HEK293 (cell line): ENCODE data around the gene CRTC2.

Experiments used
- CTCF ChIA-PET: fragments of 350-600 bp; formaldehyde crosslinking; extraction: SDS; loops from one replicate; lab custom pipeline; 2021; ENCODE audit warnings: antibody characterized with exemption; lab: Yijun Ruan, JAX
- POLR2A ChIA-PET: fragments of 300-600 bp; formaldehyde crosslinking; extraction: SDS; loops from one replicate; lab custom pipeline; 2020; ENCODE audit warnings: antibody characterized with exemption, inconsistent platforms; lab: Yijun Ruan, JAX
- H3K27ac ChIP-seq: fragments of 200-500 bp; sonication (Bioruptor generic); 2 replicates; pipeline ENCODE4 v1.5.1; 2014; ENCODE audit warnings: low read depth, low read length, control low read depth, inconsistent platforms; ENCODE audit errors: extremely low read depth
- H3K36me3 ChIP-seq, 2 experiments: fragments of 200-500 bp in 1 of 2; sonication (Bioruptor generic) in 1 of 2; 1 replicate in 1 of 2; 2 replicates in 1 of 2; pipeline ENCODE4 v1.5.1; 2014 to 2017; ENCODE audit warnings: inconsistent platforms in 2 of 2, low read length in 2 of 2; ENCODE audit not compliant: control insufficient read depth in 2 of 2, insufficient read depth in 1 of 2
- H3K4me1 ChIP-seq: fragments of 200-500 bp; sonication (Bioruptor generic); 2 replicates; pipeline ENCODE4 v1.5.1; 2014; ENCODE audit warnings: mild to moderate bottlenecking, low read length, inconsistent platforms; ENCODE audit not compliant: control insufficient read depth, insufficient read depth
- H3K4me3 ChIP-seq: 2 replicates; pipeline ENCODE4 v1.5.1; 2011; ENCODE audit warnings: low read depth, mild to moderate bottlenecking, control low read depth, low read length, moderate library complexity
- H3K9me3 ChIP-seq: fragments of 200-500 bp; sonication (Bioruptor generic); 2 replicates; pipeline ENCODE4 v1.5.1; 2014; ENCODE audit warnings: low read depth, low read length, inconsistent platforms; ENCODE audit not compliant: control insufficient read depth, insufficient read depth
- BCL6B ChIP-seq: fragments of 450-650 bp; formaldehyde crosslinking; IDR thresholded peaks from 2 replicates; pipeline ENCODE4 v1.5.1; 2017; ENCODE audit warnings: missing biosample characterization, missing genetic modification characterization
- OVOL3 ChIP-seq: fragments of 450-650 bp; formaldehyde crosslinking; IDR thresholded peaks from 2 replicates; pipeline ENCODE4 v1.5.1; 2016; ENCODE audit warnings: missing biosample characterization, missing genetic modification characterization
- REPIN1 ChIP-seq: fragments of 450-650 bp; formaldehyde crosslinking; IDR thresholded peaks from 2 replicates; pipeline ENCODE4 v1.5.1; 2017; ENCODE audit warnings: missing biosample characterization, missing genetic modification characterization, low read depth
- SCRT1 ChIP-seq: fragments of 450-650 bp; formaldehyde crosslinking; IDR thresholded peaks from 2 replicates; pipeline ENCODE4 v1.5.1; 2016; ENCODE audit warnings: missing biosample characterization, missing genetic modification characterization, borderline replicate concordance
- SP3 ChIP-seq: fragments of 450-650 bp; formaldehyde crosslinking; IDR thresholded peaks from 2 replicates; pipeline ENCODE4 v1.5.1; 2016; ENCODE audit warnings: missing biosample characterization, missing genetic modification characterization
- ZBTB11 ChIP-seq: fragments of 450-650 bp; formaldehyde crosslinking; conservative IDR thresholded peaks from 2 replicates; pipeline ENCODE4 v1.5.1; 2016; ENCODE audit warnings: low read depth, missing biosample characterization, missing genetic modification characterization
- ZBTB8A ChIP-seq: fragments of 450-650 bp; formaldehyde crosslinking; IDR thresholded peaks from 2 replicates; pipeline ENCODE4 v1.5.1; 2016; ENCODE audit warnings: missing biosample characterization, missing genetic modification characterization
- ZNF112 ChIP-seq: fragments of 450-650 bp; formaldehyde crosslinking; IDR thresholded peaks from 2 replicates; pipeline ENCODE4 v1.5.0; 2017; ENCODE audit warnings: missing biosample characterization, missing genetic modification characterization
- ZNF155 ChIP-seq: fragments of 450-650 bp; formaldehyde crosslinking; IDR thresholded peaks from 2 replicates; pipeline ENCODE4 v1.5.1; 2016; ENCODE audit warnings: missing biosample characterization, missing genetic modification characterization
- ZNF16 ChIP-seq: fragments of 450-650 bp; formaldehyde crosslinking; IDR thresholded peaks from 2 replicates; pipeline ENCODE4 v1.5.1; 2016; ENCODE audit warnings: low read depth, missing biosample characterization, missing genetic modification characterization
- ZNF514 ChIP-seq: fragments of 450-650 bp; formaldehyde crosslinking; IDR thresholded peaks from 2 replicates; pipeline ENCODE4 v1.5.1; 2016; ENCODE audit warnings: missing biosample characterization, missing genetic modification characterization
- ZNF544 ChIP-seq: fragments of 450-650 bp; formaldehyde crosslinking; IDR thresholded peaks from 2 replicates; pipeline ENCODE4 v1.5.0; 2017; ENCODE audit warnings: missing biosample characterization, missing genetic modification characterization
- ZNF621 ChIP-seq: fragments of 450-650 bp; formaldehyde crosslinking; IDR thresholded peaks from 2 replicates; pipeline ENCODE4 v1.5.1; 2017; ENCODE audit warnings: missing biosample characterization, missing genetic modification characterization
- TF ChIP-seq, protein P1 (sequence below): fragments of 450-650 bp; formaldehyde crosslinking; IDR thresholded peaks from 2 replicates; pipeline ENCODE4 v1.5.1; 2017; ENCODE audit warnings: missing biosample characterization, missing genetic modification characterization
- TF ChIP-seq, protein P2 (sequence below): fragments of 450-650 bp; formaldehyde crosslinking; IDR thresholded peaks from 2 replicates; pipeline ENCODE4 v1.5.1; 2016; ENCODE audit warnings: missing biosample characterization, missing genetic modification characterization

The CRTC2 gene

GRCh38 chr1:153944005-153944826 lies 14.2 kb downstream of the CRTC2 start (continued):
- TF ChIP-seq ZNF544 (tag by site-specific recombination) (no peak), ZBTB8A (peak; percentile 33; the same call in 1 of the 2 replicates)
- TF ChIP-seq, protein P1, sequence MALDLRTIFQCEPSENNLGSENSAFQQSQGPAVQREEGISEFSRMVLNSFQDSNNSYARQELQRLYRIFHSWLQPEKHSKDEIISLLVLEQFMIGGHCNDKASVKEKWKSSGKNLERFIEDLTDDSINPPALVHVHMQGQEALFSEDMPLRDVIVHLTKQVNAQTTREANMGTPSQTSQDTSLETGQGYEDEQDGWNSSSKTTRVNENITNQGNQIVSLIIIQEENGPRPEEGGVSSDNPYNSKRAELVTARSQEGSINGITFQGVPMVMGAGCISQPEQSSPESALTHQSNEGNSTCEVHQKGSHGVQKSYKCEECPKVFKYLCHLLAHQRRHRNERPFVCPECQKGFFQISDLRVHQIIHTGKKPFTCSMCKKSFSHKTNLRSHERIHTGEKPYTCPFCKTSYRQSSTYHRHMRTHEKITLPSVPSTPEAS (tag by site-specific recombination) = no peak

DNA sequence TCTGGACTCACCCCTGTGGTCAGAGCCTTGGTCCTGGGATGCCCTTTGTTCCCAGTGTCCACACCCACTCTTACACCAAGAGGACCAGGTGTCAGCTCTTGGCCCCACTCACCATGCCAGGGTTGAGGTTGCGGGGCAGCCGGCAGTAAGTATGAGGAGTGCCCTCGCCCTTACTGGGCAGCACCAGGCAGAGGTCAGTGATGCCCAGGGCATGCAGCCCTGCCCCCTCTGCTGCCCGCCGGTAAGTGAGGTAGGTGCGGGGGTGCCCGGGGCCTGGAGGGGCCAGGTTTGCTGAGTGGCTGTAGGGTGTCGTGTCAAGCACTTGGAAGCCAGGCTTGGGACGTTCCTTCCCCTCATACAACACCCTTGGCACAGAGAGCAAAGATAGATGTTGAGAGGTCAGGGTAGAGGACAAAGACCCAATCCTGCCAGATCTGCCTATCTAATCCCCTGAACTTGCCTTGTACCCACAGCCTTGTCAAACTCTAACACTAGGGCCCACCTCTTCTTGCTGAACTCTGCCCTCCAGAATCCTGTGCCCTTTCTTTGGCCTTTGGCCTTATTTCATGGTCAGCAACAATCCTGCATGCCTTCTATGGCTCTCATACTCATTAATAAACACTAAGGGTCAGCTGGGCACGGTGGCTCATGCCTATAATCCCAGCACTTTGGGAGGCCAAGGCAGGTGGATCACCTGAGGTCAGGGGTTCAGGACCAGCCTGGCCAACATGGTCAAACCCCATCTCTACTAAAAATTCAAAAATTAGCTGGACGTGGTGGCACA lies 15.5 kb downstream of the CRTC2 start:
- no peaks in the 10 kb centered on the region for H3K9me3 ChIP-seq
- no peaks in the 10 kb centered on the region for H3K4me1 ChIP-seq
- H3K27ac ChIP-seq = no peak overlapping the region
- H3K4me3 ChIP-seq = no peak overlapping the region
- H3K36me3 ChIP-seq = peaks cover 0 to 63% of the 10 kb centered on the region in 2 experiments; a peak in 1 of 3 replicates
- no peak for TF ChIP-seq ZBTB11 (tag by site-specific recombination)
- TF ChIP-seq ZNF16 = no peak
- TF ChIP-seq, protein P2, sequence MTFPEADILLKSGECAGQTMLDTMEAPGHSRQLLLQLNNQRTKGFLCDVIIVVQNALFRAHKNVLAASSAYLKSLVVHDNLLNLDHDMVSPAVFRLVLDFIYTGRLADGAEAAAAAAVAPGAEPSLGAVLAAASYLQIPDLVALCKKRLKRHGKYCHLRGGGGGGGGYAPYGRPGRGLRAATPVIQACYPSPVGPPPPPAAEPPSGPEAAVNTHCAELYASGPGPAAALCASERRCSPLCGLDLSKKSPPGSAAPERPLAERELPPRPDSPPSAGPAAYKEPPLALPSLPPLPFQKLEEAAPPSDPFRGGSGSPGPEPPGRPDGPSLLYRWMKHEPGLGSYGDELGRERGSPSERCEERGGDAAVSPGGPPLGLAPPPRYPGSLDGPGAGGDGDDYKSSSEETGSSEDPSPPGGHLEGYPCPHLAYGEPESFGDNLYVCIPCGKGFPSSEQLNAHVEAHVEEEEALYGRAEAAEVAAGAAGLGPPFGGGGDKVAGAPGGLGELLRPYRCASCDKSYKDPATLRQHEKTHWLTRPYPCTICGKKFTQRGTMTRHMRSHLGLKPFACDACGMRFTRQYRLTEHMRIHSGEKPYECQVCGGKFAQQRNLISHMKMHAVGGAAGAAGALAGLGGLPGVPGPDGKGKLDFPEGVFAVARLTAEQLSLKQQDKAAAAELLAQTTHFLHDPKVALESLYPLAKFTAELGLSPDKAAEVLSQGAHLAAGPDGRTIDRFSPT (tag by site-specific recombination) = peak; percentile 15; the same call in 1 of the 2 replicates
- POLR2A ChIA-PET = interaction anchor here (0.7 to 4.3 kb wide), 7 partner anchors 13 to 62 kb away, joined by 3 to 36 read pairs (median 4); partner anchors contain the start of genes CREB3L4, CRTC2, RPS27 and SLC39A1
- CTCF ChIA-PET = interaction anchor here (1.4 to 2.5 kb wide), 2 partner anchors 24 to 43 kb away, joined by 7 to 10 read pairs; partner anchors contain the start of genes CREB3L4 and RAB13

- Histone ChIP-seq H3K4me1 (no peaks in the 10 kb centered on the region), H3K27ac (no peak overlapping the region), H3K9me3 (no peaks in the 10 kb centered on the region), H3K4me3 (no peak overlapping the region), H3K36me3 (peaks cover 0 to 64% of the 10 kb centered on the region in 2 experiments; a peak in 1 of 3 replicates)
- CTCF ChIA-PET = interaction anchor here (0.5 kb wide), 1 partner anchor 217 kb away, joined by 3 read pairs; no protein-coding TSS in a partner anchor
- POLR2A ChIA-PET = interaction anchor here (0.8 to 2.0 kb wide), 3 partner anchors 18 to 61 kb away, joined by 3 to 8 read pairs (median 7); partner anchors contain the start of gene CREB3L4
- TF ChIP-seq ZNF621 (tag by site-specific recombination) = no peak
- no peak for TF ChIP-seq ZNF514 (tag by site-specific recombination)
- TF ChIP-seq ZBTB11 (tag by site-specific recombination) = no peak
- no peak for TF ChIP-seq ZNF155 (tag by site-specific recombination)
- no peak for TF ChIP-seq OVOL3 (tag by site-specific recombination)
- no peak for TF ChIP-seq BCL6B (tag by site-specific recombination)
- no peak for TF ChIP-seq SP3 (tag by site-specific recombination)
- no peak for TF ChIP-seq SCRT1 (tag by site-specific recombination)
- TF ChIP-seq REPIN1 (tag by site-specific recombination) = no peak
- no peak for TF ChIP-seq ZNF112 (tag by site-specific recombination)
Measured at GRCh38 chr1:153941826-153942725, 16.3 kb downstream of the CRTC2 start.
